Neural progenitor cell (in vitro differentiated cells): ENCODE data around the gene PRMT7.

ENCODE experiments used
- EZH2 ChIP-seq: fragments of 200-600 bp; sonication (generic); IDR thresholded peaks from 2 replicates; pipeline ENCODE4 v1.6.1; 2017; ENCODE audit warnings: antibody characterized with exemption, mild to moderate bottlenecking, moderate library complexity
- EZH2phosphoT487 ChIP-seq: fragments of 200-600 bp; sonication (generic); IDR thresholded peaks from 2 replicates; pipeline ENCODE4 v1.6.1; 2017; ENCODE audit warnings: antibody characterized with exemption
- TF ChIP-seq, protein P1 (sequence below): fragments of 200-600 bp; sonication (generic); IDR thresholded peaks from 2 replicates; pipeline ENCODE4 v1.5.1; 2017; ENCODE audit warnings: antibody characterized with exemption, mild to moderate bottlenecking

DNA sequence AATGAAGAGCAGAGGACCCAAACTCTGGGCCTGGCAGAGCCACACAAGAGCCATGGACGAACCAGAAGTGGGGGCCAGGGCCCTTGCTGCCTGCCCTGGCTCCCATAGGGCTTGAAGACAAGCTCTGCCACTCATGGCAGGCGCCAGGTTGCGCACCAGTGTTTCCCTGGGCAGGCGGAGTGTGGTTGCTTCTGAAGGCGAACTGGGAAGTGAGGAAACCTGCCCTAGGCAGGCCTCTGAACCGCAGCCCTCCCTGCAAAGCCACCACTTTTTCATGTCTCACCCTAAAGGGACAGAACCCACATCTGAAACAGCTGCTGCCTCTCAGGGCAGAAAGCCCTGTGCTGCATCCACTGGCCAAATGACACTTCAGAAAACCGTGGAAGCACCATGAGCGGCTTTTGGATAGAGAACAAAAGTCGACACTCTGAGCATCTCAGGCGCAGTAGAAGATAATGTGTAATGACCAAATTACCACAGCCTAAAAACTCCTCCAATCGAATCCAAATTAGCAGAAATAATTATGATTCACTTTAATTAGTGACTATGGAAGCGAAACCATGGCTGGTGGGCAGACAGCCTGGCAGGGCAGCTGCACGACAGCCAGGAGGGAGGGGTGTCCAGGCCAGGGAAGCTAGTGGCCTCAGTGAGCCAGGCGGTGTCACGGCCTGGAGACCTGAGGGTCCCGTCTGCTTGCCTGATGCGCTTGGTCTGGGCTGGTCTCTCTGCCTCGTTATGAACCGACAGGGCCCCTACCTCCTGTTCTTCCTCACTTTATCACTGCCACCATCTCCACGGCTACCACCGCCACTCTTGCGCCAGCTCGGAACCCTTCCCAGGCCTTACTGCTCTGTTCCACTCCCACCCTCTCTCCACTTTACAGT is 59.1 kb downstream of the PRMT7 start:
- TF ChIP-seq, protein P1, sequence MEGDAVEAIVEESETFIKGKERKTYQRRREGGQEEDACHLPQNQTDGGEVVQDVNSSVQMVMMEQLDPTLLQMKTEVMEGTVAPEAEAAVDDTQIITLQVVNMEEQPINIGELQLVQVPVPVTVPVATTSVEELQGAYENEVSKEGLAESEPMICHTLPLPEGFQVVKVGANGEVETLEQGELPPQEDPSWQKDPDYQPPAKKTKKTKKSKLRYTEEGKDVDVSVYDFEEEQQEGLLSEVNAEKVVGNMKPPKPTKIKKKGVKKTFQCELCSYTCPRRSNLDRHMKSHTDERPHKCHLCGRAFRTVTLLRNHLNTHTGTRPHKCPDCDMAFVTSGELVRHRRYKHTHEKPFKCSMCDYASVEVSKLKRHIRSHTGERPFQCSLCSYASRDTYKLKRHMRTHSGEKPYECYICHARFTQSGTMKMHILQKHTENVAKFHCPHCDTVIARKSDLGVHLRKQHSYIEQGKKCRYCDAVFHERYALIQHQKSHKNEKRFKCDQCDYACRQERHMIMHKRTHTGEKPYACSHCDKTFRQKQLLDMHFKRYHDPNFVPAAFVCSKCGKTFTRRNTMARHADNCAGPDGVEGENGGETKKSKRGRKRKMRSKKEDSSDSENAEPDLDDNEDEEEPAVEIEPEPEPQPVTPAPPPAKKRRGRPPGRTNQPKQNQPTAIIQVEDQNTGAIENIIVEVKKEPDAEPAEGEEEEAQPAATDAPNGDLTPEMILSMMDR = no peak
- TF ChIP-seq EZH2phosphoT487 (no peak), EZH2 (no peak)
